MCF 10A (cell line): ENCODE results near the gene DHX15. TPM values are rescaled to one million over a fixed set of nuclear protein-coding genes. Genes with fewer than 3 reads are reported as not detected.
A peak's percentile ranks its signal among the peaks of the same experiment; 100 is the strongest.

ENCODE experiments used
- BruUV-seq: library from RNA; stranded (reverse); fragments of 400-500 nt; replicated peaks from 2 replicates; lab custom pipeline; 2021; lab: Mats Ljungman, UMichigan
- CTCF ChIA-PET: fragments of 300-600 bp; sonication (Branson Sonifier 250); formaldehyde crosslinking; extraction: SDS; loops from one replicate; lab custom pipeline; 2021; ENCODE audit warnings: antibody characterized with exemption, inconsistent platforms; lab: Yijun Ruan, JAX
- POLR2A ChIA-PET: fragments of 300-600, 350-650 bp; sonication (Branson Sonifier 250); formaldehyde crosslinking; extraction: SDS; loops from one replicate; lab custom pipeline; 2020; ENCODE audit warnings: antibody characterized with exemption, inconsistent platforms; lab: Yijun Ruan, JAX
- DNase-seq: peaks from one replicate; pipeline ENCODE4 v3.0.0-alpha.2; 2018; ENCODE audit not compliant: unreplicated experiment
- H3K27ac Mint-ChIP-seq: one replicate; pipeline ENCODE4 v1.8.0; 2022; ENCODE audit warnings: mild to moderate bottlenecking, low read depth, mixed read lengths; ENCODE audit not compliant: unreplicated experiment
- H3K27me3 Mint-ChIP-seq: one replicate; pipeline ENCODE4 v1.8.0; 2022; ENCODE audit warnings: mixed read lengths; ENCODE audit not compliant: insufficient read depth, unreplicated experiment
- H3K36me3 Mint-ChIP-seq: one replicate; pipeline ENCODE4 v1.8.0; 2022; ENCODE audit warnings: mild to moderate bottlenecking, moderate library complexity, mixed read lengths; ENCODE audit not compliant: insufficient read depth, unreplicated experiment
- H3K4me1 Mint-ChIP-seq: one replicate; pipeline ENCODE4 v1.8.0; 2022; ENCODE audit warnings: mixed read lengths; ENCODE audit not compliant: insufficient read depth, unreplicated experiment
- H3K4me3 Mint-ChIP-seq: one replicate; pipeline ENCODE4 v1.8.0; 2022; ENCODE audit warnings: mild to moderate bottlenecking, moderate library complexity, mixed read lengths; ENCODE audit not compliant: unreplicated experiment
- H3K9me3 Mint-ChIP-seq: one replicate; pipeline ENCODE4 v1.8.0; 2022; ENCODE audit warnings: mixed read lengths; ENCODE audit not compliant: unreplicated experiment
- CTCF ChIP-seq: fragments of 200-600 bp; IDR thresholded peaks from one replicate; pipeline ENCODE4 v1.8.0; 2022; ENCODE audit warnings: antibody characterized with exemption, mild to moderate bottlenecking; ENCODE audit not compliant: unreplicated experiment
- intact Hi-C: fragments of 100-400 bp; cut with micrococcal nuclease; formaldehyde crosslinking; loops from 2 replicates; pipeline ENCODE4 v1.14.1; 2022
- total RNA-seq: library from RNA; stranded (reverse); gene quantifications from 2 replicates; pipeline ENCODE4 v1.2.3, GENCODE V29; 2022

Gene DHX15
- total RNA-seq, 1 experiment from 2014 or later = 125 TPM

- H3K4me1 Mint-ChIP-seq = peaks cover 20% of the 10 kb centered on the region
- H3K4me3 Mint-ChIP-seq = no peak overlapping the region
- no peaks in the 10 kb centered on the region for H3K27me3 Mint-ChIP-seq
- DNase-seq = peak; percentile 18
- ChIA-PET CTCF (interaction anchor here (0.6 to 1.3 kb wide), 4 partner anchors 10 to 39 kb away, joined by 3 to 5 read pairs (median 4); no protein-coding TSS in a partner anchor), POLR2A (interaction anchor here (0.7 to 1.3 kb wide), 2 partner anchors 14 to 124 kb away, joined by 3 to 5 read pairs; partner anchors contain the start of gene DHX15)
- BruUV-seq = no TSS peak
- H3K27ac Mint-ChIP-seq = peak overlapping the region; percentile 79
- intact Hi-C loops = no loop called here
- no peaks in the 10 kb centered on the region for H3K9me3 Mint-ChIP-seq
- no peak for TF ChIP-seq CTCF
- H3K36me3 Mint-ChIP-seq = no peaks in the 10 kb centered on the region
These were observed 13.7 kb upstream of the DHX15 start for GRCh38 chr4:24598025-24598424.

DNA sequence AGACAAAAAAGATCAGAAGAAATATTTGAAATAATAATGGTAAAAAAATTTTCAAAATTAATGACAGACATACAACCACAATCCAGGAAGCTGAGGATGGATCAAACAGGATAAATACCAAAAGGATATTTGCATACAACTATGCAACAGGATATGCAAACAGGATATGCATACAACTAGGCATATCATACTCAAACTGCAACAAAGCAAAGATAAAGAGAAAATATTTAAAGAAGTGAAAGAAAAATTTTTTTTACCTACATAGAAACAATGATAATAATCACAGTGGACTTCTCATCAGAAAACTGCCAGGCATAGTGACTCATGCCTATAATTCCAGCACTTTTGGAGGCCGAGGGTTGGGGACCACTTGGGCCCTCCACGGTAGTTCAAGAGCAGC lies 11.3 kb upstream of the DHX15 start:
- H3K4me1 Mint-ChIP-seq = peaks cover 20% of the 10 kb centered on the region
- no peaks in the 10 kb centered on the region for H3K27me3 Mint-ChIP-seq
- H3K9me3 Mint-ChIP-seq = no peaks in the 10 kb centered on the region
- H3K36me3 Mint-ChIP-seq = no peaks in the 10 kb centered on the region
- TF ChIP-seq CTCF = no peak
- H3K27ac Mint-ChIP-seq = peak overlapping the region; percentile 8
- intact Hi-C loops = no loop called here
- H3K4me3 Mint-ChIP-seq = no peak overlapping the region
- ChIA-PET POLR2A (interaction anchor here (2.6 kb wide), 1 partner anchor 11 kb away, joined by 8 read pairs; the partner anchor contains the start of gene DHX15), CTCF (no interaction called here)
- DNase-seq = no peak
- no TSS peak for BruUV-seq

DNA sequence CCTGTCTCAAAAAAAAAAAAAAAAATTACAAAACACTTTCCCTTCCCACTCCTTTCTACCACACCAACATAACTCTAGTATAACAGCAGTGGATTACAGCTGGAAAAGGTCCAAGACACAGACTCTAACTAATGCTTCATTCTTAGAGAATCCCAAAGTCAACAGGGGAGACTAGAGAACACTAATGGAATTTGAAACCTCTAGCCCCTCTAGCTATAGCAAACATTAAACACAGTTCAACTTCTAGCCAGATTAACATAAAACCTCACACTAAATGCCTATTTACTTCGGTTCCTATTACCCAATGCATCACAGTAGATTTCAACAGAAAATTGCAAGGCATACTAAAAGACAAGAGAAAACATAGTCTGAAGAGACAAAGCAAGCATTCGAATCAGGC lies 10.5 kb upstream of the DHX15 start:
- intact Hi-C loops = no loop called here
- CTCF ChIA-PET = interaction anchor here (0.9 to 1.1 kb wide), 3 partner anchors 9 to 56 kb away, joined by 3 read pairs; no protein-coding TSS in a partner anchor
- DNase-seq = peak; percentile 40
- no peaks in the 10 kb centered on the region for H3K27me3 Mint-ChIP-seq
- H3K36me3 Mint-ChIP-seq = no peaks in the 10 kb centered on the region
- BruUV-seq = no TSS peak
- H3K4me1 Mint-ChIP-seq = peaks cover 20% of the 10 kb centered on the region
- no peak for TF ChIP-seq CTCF
- POLR2A ChIA-PET = interaction anchor here (2.6 kb wide), 1 partner anchor 10 kb away, joined by 8 read pairs; the partner anchor contains the start of gene DHX15
- H3K27ac Mint-ChIP-seq = no peak overlapping the region
- no peak overlapping the region for H3K4me3 Mint-ChIP-seq
- H3K9me3 Mint-ChIP-seq = no peaks in the 10 kb centered on the region

DNA sequence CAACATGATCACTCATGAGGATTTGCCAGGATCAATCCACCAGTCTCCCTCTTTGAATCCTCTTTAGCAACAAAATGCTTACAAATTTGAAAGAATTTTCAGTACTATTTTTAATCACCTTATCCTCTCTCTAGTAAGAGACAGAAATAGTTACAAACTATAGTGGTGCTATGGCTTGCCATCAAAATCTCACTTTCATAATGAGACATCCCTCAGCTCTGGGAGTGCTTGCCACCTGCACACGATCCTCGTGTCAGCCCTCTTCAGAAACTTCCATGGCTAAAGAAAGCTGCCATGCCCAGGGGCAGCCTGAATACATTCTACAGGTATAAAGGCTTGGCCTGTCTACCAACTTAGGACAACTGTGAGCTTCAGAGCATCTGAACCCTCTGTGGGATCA lies 5.1 kb upstream of the DHX15 start:
- peaks cover 2% of the 10 kb centered on the region for H3K36me3 Mint-ChIP-seq
- CTCF ChIA-PET = no interaction called here
- no peak overlapping the region for H3K27ac Mint-ChIP-seq
- H3K4me1 Mint-ChIP-seq = no peaks in the 10 kb centered on the region
- no peak for DNase-seq
- no peak for TF ChIP-seq CTCF
- intact Hi-C loops = no loop called here
- H3K4me3 Mint-ChIP-seq = no peak overlapping the region
- no peaks in the 10 kb centered on the region for H3K27me3 Mint-ChIP-seq
- POLR2A ChIA-PET = no interaction called here
- no TSS peak for BruUV-seq
- no peaks in the 10 kb centered on the region for H3K9me3 Mint-ChIP-seq
